A549 (cell line): ENCODE measurements around the gene TMEM60. TPM values are rescaled to one million over a fixed set of nuclear protein-coding genes. Genes with fewer than 3 reads are reported as not detected.

Experiments
- ATAC-seq, 2 experiments: fragments of 200-7000 bp in 1 of 2; fragments of >200 bp in 1 of 2; cut with Nextera tagmentation in 1 of 2; cut with Tn5 transposase in 1 of 2; 3 replicates each; pipeline versions ENCODE4 v1.8.0 to v1.9.1; 2018 to 2020; ENCODE audit warnings: mild to moderate bottlenecking in 1 of 2, moderate library complexity in 1 of 2
- CTCF ChIA-PET: fragments of 300-600 bp; sonication (Branson Sonifier 250); formaldehyde crosslinking; extraction: SDS; loops from one replicate; lab custom pipeline; 2021; ENCODE audit warnings: antibody characterized with exemption, inconsistent platforms; lab: Yijun Ruan, JAX
- POLR2A ChIA-PET: fragments of 350-600 bp; formaldehyde crosslinking; extraction: SDS; loops from one replicate; lab custom pipeline; 2021; ENCODE audit warnings: antibody characterized with exemption, inconsistent platforms; lab: Yijun Ruan, JAX
- DNase-seq, 2 experiments: peaks; one replicate each; pipeline versions ENCODE4 v3.0.0 to v3.0.0-alpha.2; 2011 to 2016; ENCODE audit warnings: low read depth in 1 of 2, low spot score in 1 of 2
- FAIRE-seq: peaks from 2 replicates; lab custom pipeline; 2011; peaks lifted over from hg19 to GRCh38; lab: Jason Lieb, UNC
- H3K27ac ChIP-seq, 2 experiments: fragments of >200 bp; sonication (Bioruptor Twin); formaldehyde crosslinking; 3 replicates each; pipeline ENCODE4 v1.5.1; 2016 to 2017
- H3K4me1 ChIP-seq: fragments of >200 bp; sonication (Bioruptor Twin); formaldehyde crosslinking; 3 replicates; pipeline ENCODE4 v1.6.1; 2016
- H3K4me2 ChIP-seq: fragments of >200 bp; sonication (Bioruptor Twin); formaldehyde crosslinking; 3 replicates; pipeline ENCODE4 v1.6.1; 2016
- H3K4me3 ChIP-seq: fragments of >200 bp; sonication (Bioruptor Twin); formaldehyde crosslinking; 3 replicates; pipeline ENCODE4 v1.5.1; 2016
- H3K9me3 ChIP-seq: fragments of >200 bp; sonication (Bioruptor Twin); formaldehyde crosslinking; 3 replicates; pipeline ENCODE4 v1.6.1; 2016
- CTCF ChIP-seq: fragments of >200 bp; sonication (Bioruptor Twin); formaldehyde crosslinking; IDR thresholded peaks from 3 replicates; pipeline ENCODE4 v1.5.1; 2016
- E2F6 ChIP-seq: IDR thresholded peaks from 2 replicates; pipeline ENCODE4 v1.6.1; 2012; ENCODE audit warnings: low read depth, borderline replicate concordance
- EHMT2 ChIP-seq: fragments of 200-600 bp; sonication (generic); IDR thresholded peaks from 2 replicates; pipeline ENCODE4 v1.6.1; 2016; ENCODE audit warnings: antibody characterized with exemption, low read depth, mild to moderate bottlenecking, moderate library complexity
- ELK1 ChIP-seq: fragments of 150-350 bp; IDR thresholded peaks from 2 replicates; pipeline ENCODE4 v1.6.1; 2014; ENCODE audit warnings: low read depth, mild to moderate bottlenecking, low read length
- FOSB ChIP-seq: fragments of 250-450 bp; sonication (Bioruptor Pico); IDR thresholded peaks from 2 replicates; pipeline ENCODE4 v1.5.0; 2020; ENCODE audit warnings: mild to moderate bottlenecking, moderate library complexity
- HDAC2 ChIP-seq: fragments of 200-600 bp; sonication (generic); IDR thresholded peaks from 2 replicates; pipeline ENCODE4 v1.6.1; 2016
- HES2 ChIP-seq: fragments of >200 bp; sonication (Bioruptor Twin); formaldehyde crosslinking; IDR thresholded peaks from 2 replicates; pipeline ENCODE4 v1.6.1; 2016
- HEYL ChIP-seq: fragments of 250-450 bp; sonication (Bioruptor Pico); IDR thresholded peaks from 2 replicates; pipeline ENCODE4 v1.8.0; 2021; ENCODE audit warnings: mild to moderate bottlenecking, moderate library complexity
- HOXB13 ChIP-seq: fragments of 250-450 bp; sonication (Bioruptor Pico); IDR thresholded peaks from 2 replicates; pipeline ENCODE4 v1.5.0; 2020; ENCODE audit warnings: low read depth, mild to moderate bottlenecking, moderate library complexity
- MAX ChIP-seq: IDR thresholded peaks from 2 replicates; pipeline ENCODE4 v1.6.1; 2012
- MAZ ChIP-seq: fragments of 150-350 bp; IDR thresholded peaks from 2 replicates; pipeline ENCODE4 v1.6.1; 2014; ENCODE audit warnings: antibody characterized with exemption, low read depth, low read length, borderline replicate concordance
- NPAS2 ChIP-seq: fragments of 250-450 bp; sonication (Bioruptor Pico); IDR thresholded peaks from 2 replicates; pipeline ENCODE4 v1.8.0; 2022; ENCODE audit warnings: mild to moderate bottlenecking, moderate library complexity, borderline replicate concordance
- POLR2A ChIP-seq: IDR thresholded peaks from 2 replicates; pipeline ENCODE4 v1.6.1; 2012; ENCODE audit warnings: mild to moderate bottlenecking, low read length
- POLR2AphosphoS2 ChIP-seq: conservative IDR thresholded peaks from 2 replicates; pipeline ENCODE4 v1.6.1; 2012; ENCODE audit warnings: low read length, improper control_type of control experiment, inconsistent platforms
- RAD21 ChIP-seq, 2 experiments: fragments of >200 bp in 1 of 2; sonication (Bioruptor Twin) in 1 of 2; formaldehyde crosslinking in 1 of 2; IDR thresholded peaks in 1 of 2; conservative IDR thresholded peaks in 1 of 2; 2 replicates in 1 of 2; 3 replicates in 1 of 2; pipeline ENCODE4 v1.6.1; 2012 to 2018; ENCODE audit warnings: inconsistent platforms in 1 of 2
- RFX5 ChIP-seq: fragments of 450-650 bp; IDR thresholded peaks from 2 replicates; pipeline ENCODE4 v1.7.1; 2014; ENCODE audit warnings: antibody characterized with exemption, mild to moderate bottlenecking, moderate library complexity
- RNF2 ChIP-seq: fragments of 200-600 bp; sonication (generic); IDR thresholded peaks from 2 replicates; pipeline ENCODE4 v1.6.1; 2016; ENCODE audit warnings: low read depth, mild to moderate bottlenecking, antibody characterized with exemption, moderate library complexity, borderline replicate concordance
- SREBF2 ChIP-seq: fragments of 450-650 bp; IDR thresholded peaks from 2 replicates; pipeline ENCODE4 v1.6.1; 2014; ENCODE audit warnings: mild to moderate bottlenecking, moderate library complexity
- TP53 ChIP-seq: fragments of 250-450 bp; sonication (Bioruptor Pico); IDR thresholded peaks from 2 replicates; pipeline ENCODE4 v1.5.0; 2021; ENCODE audit warnings: mild to moderate bottlenecking, moderate library complexity
- ZC3H11A ChIP-seq: fragments of 450-650 bp; IDR thresholded peaks from 2 replicates; pipeline ENCODE4 v1.6.1; 2014; ENCODE audit warnings: antibody characterized with exemption, mild to moderate bottlenecking
- ZSCAN20 ChIP-seq: fragments of 250-450 bp; sonication (Bioruptor Pico); IDR thresholded peaks from 2 replicates; pipeline ENCODE4 v1.8.0; 2022; ENCODE audit warnings: mild to moderate bottlenecking, moderate library complexity
- WGBS: methylation state at CpG from one replicate; pipeline ENCODE4 v1.1.6; 2017; ENCODE audit errors: missing lambda C conversion rate; 5-methylcytosine and 5-hydroxymethylcytosine counted together
- polyA plus RNA-seq, 4 experiments: library from polyadenylated mRNA; depleted of rRNA in 3 of 4; stranded (reverse); fragments of >200 nt; fragmentation: RNase III in 1 of 4; extraction: RNeasy Plus Mini Kit Qiagen cat#74134 plus additional on column Dnase treatment in 1 of 4; gene quantifications; 2 replicates in 3 of 4; 3 replicates in 1 of 4; pipeline ENCODE4 v1.2.3, GENCODE V29; 2011 to 2017

TMEM60 gene
- polyA plus RNA-seq, 2 of the 4 experiments (the other 2 are of a cell fraction), result 33.8 to 54.7 TPM

GRCh38 chr7:77846317-77847092 is 48.3 kb upstream of the TMEM60 start:
- Histone ChIP-seq H3K4me3 (no peak overlapping the region), H3K27ac (no peak overlapping the region), H3K4me1 (no peaks in the 10 kb centered on the region), H3K4me2 (no peak overlapping the region), H3K9me3 (no peaks in the 10 kb centered on the region)
- ChIA-PET POLR2A (no interaction called here), CTCF (interaction anchor here (1.5 kb wide), 1 partner anchor 12 kb away, joined by 5 read pairs; no protein-coding TSS in a partner anchor)
- DNase-seq (no peak), ATAC-seq (no peak), FAIRE-seq (no peak)
- TF ChIP-seq ZC3H11A, result no peak
- no peak for TF ChIP-seq HES2
- no peak for TF ChIP-seq HOXB13 (CRISPR knock-in tag)
- TF ChIP-seq POLR2AphosphoS2, result no peak
- TF ChIP-seq E2F6, result no peak
- no peak for TF ChIP-seq ZSCAN20
- no peak for TF ChIP-seq EHMT2
- no peak for TF ChIP-seq MAZ
- TF ChIP-seq TP53 (CRISPR knock-in tag), result no peak
- no peak for TF ChIP-seq HDAC2
- TF ChIP-seq SREBF2, result no peak
- no peak for TF ChIP-seq HEYL
- 94% methylated on average over 4 of the region's 8 CpGs for WGBS

- 91% methylated on average over 2 of the region's 2 CpGs for WGBS
- POLR2A ChIA-PET, result no interaction called here
- no peak for ATAC-seq
- Histone ChIP-seq H3K9me3 (no peaks in the 10 kb centered on the region), H3K4me3 (no peak overlapping the region), H3K4me2 (no peak overlapping the region), H3K27ac (no peak overlapping the region), H3K4me1 (peaks cover 9% of the 10 kb centered on the region; the same call in 2 of the 3 replicates)
- no peak for FAIRE-seq
- no peak for DNase-seq
- CTCF ChIA-PET, result no interaction called here
- no peak for TF ChIP-seq POLR2A
- no peak for TF ChIP-seq MAX
- TF ChIP-seq ELK1, result no peak
- no peak for TF ChIP-seq E2F6
Observed at GRCh38 chr7:77843194-77843593, 45.0 kb upstream of the TMEM60 start.

GRCh38 chr7:77839919-77840318 is 41.7 kb upstream of the TMEM60 start:
- H3K4me1 ChIP-seq, result peaks cover 26% of the 10 kb centered on the region
- TF ChIP-seq EHMT2 (no peak), RAD21 (conservative IDR thresholded peaks at IDR 0.05 in 1 of 2, IDR thresholded peaks at IDR 0.05 in 1 of 2) (no peak), FOSB (CRISPR knock-in tag) (no peak), CTCF (no peak), RFX5 (no peak), RNF2 (no peak), NPAS2 (no peak), ZSCAN20 (no peak)
- ChIA-PET POLR2A (no interaction called here), CTCF (no interaction called here)
- H3K4me2 ChIP-seq, result no peak overlapping the region
- FAIRE-seq (no peak), ATAC-seq (no peak), DNase-seq (no peak)
- H3K9me3 ChIP-seq, result no peaks in the 10 kb centered on the region
- 91% methylated on average over 2 of the region's 2 CpGs for WGBS
- H3K27ac ChIP-seq, result no peak overlapping the region; a peak in 1 of 6 replicates
- no peak overlapping the region for H3K4me3 ChIP-seq
